IPS-NIHi7 (cell line): ENCODE measurements around the gene C3orf20.
"Not testable (repeated sequence)": the region's sequence is repeated elsewhere in the genome, so short reads cannot be mapped to it uniquely, and the experiment has no call there.

Experiments used
- DNase-seq: peaks from one replicate; pipeline ENCODE4 v3.0.0; 2012; ENCODE audit warnings: mixed read lengths; ENCODE audit errors: extremely low spot score

The C3orf20 gene

GRCh38 chr3:14699643-14700042 is 24.7 kb downstream of the C3orf20 start:
- DNase-seq: no peak

GRCh38 chr3:14700891-14701290 is 25.9 kb downstream of the C3orf20 start:
- no peak for DNase-seq

- no peak for DNase-seq
Observed at GRCh38 chr3:14701676-14702075, 26.7 kb downstream of the C3orf20 start.

GRCh38 chr3:14703128-14703750 is 28.3 kb downstream of the C3orf20 start:
- no peak for DNase-seq

GRCh38 chr3:14703791-14704190 is 28.9 kb downstream of the C3orf20 start:
- DNase-seq: no peak

GRCh38 chr3:14706096-14706495 is 31.2 kb downstream of the C3orf20 start:
- DNase-seq: peak; percentile 2

GRCh38 chr3:14716591-14716990 is 41.6 kb downstream of the C3orf20 start:
- no peak for DNase-seq

- DNase-seq: no peak
Observed at GRCh38 chr3:14717307-14717706, 42.4 kb downstream of the C3orf20 start.

- no peak for DNase-seq
Observed at GRCh38 chr3:14718539-14718938, 43.6 kb downstream of the C3orf20 start.

- no peak for DNase-seq
Observed at GRCh38 chr3:14719006-14719405, 44.1 kb downstream of the C3orf20 start.

GRCh38 chr3:14721126-14721864 is 46.4 kb downstream of the C3orf20 start:
- DNase-seq: no peak

- no peak for DNase-seq
Observed at GRCh38 chr3:14725013-14725412, 50.1 kb downstream of the C3orf20 start.

- DNase-seq: no peak
Observed at GRCh38 chr3:14725564-14726440, 50.9 kb downstream of the C3orf20 start.

GRCh38 chr3:14726441-14726780 is 51.5 kb downstream of the C3orf20 start:
- no peak for DNase-seq

GRCh38 chr3:14728113-14728512 is 53.2 kb downstream of the C3orf20 start:
- DNase-seq: no peak

GRCh38 chr3:14730703-14731382 is 55.9 kb downstream of the C3orf20 start:
- DNase-seq: no peak

GRCh38 chr3:14740983-14741382 is 66.0 kb downstream of the C3orf20 start:
- DNase-seq: no peak

- DNase-seq: no peak
Observed at GRCh38 chr3:14741510-14741909, 66.6 kb downstream of the C3orf20 start.

- DNase-seq: no peak
Observed at GRCh38 chr3:14744556-14744955, 69.6 kb downstream of the C3orf20 start.

GRCh38 chr3:14750650-14751049 is 75.7 kb downstream of the C3orf20 start:
- DNase-seq: no peak

- not testable (repeated sequence) for DNase-seq
Observed at GRCh38 chr3:14752979-14753378, 78.0 kb downstream of the C3orf20 start.

- DNase-seq: no peak
Observed at GRCh38 chr3:14757153-14757700, 82.3 kb downstream of the C3orf20 start.
